WTC11 (cell line): ENCODE results near the gene OLFM4. TPM values are rescaled to one million over a fixed set of nuclear protein-coding genes. Genes with fewer than 3 reads are reported as not detected.
A peak's percentile ranks its signal among the peaks of the same experiment; 100 is the strongest.

ENCODE experiments used
- ATAC-seq: fragments of 200-7000 bp; cut with Tn5 transposase; 2 replicates; pipeline ENCODE4 v1.10.0; 2021; ENCODE audit warnings: mild to moderate bottlenecking, moderate library complexity
- CTCF ChIA-PET: fragments of 300-600 bp; sonication (Branson Sonifier 250); formaldehyde crosslinking; loops from one replicate; lab custom pipeline; 2021; ENCODE audit warnings: antibody characterized with exemption; lab: Charles Lee
- POLR2A ChIA-PET: fragments of 350-600 bp; sonication (Branson Sonifier 250); formaldehyde crosslinking; loops from one replicate; lab custom pipeline; 2021; ENCODE audit warnings: antibody characterized with exemption; lab: Charles Lee
- DNase-seq: peaks from one replicate; pipeline ENCODE4 v3.0.0; 2021; ENCODE audit warnings: low spot score
- H3K27ac Mint-ChIP-seq: 2 replicates; pipeline ENCODE4 v1.8.0; 2021; ENCODE audit warnings: mixed read lengths
- H3K27me3 Mint-ChIP-seq: 2 replicates; pipeline ENCODE4 v1.8.0; 2021; ENCODE audit warnings: low read depth, mild to moderate bottlenecking, moderate library complexity, mixed read lengths
- H3K36me3 Mint-ChIP-seq: 2 replicates; pipeline ENCODE4 v1.8.0; 2021; ENCODE audit warnings: mixed read lengths
- H3K4me1 Mint-ChIP-seq: 2 replicates; pipeline ENCODE4 v1.8.0; 2022; ENCODE audit warnings: mixed read lengths
- H3K4me3 Mint-ChIP-seq: 2 replicates; pipeline ENCODE4 v1.8.0; 2021; ENCODE audit warnings: mild to moderate bottlenecking, moderate library complexity, mixed read lengths
- H3K9me3 Mint-ChIP-seq: 2 replicates; pipeline ENCODE4 v1.8.0; 2021; ENCODE audit warnings: mixed read lengths
- AFF4 ChIP-seq: sonication (generic); formaldehyde crosslinking; IDR thresholded peaks from 2 replicates; pipeline ENCODE4 v1.8.1; 2023; ENCODE audit warnings: mild to moderate bottlenecking, missing genetic modification reagents, borderline replicate concordance
- CREB1 ChIP-seq: sonication (generic); formaldehyde crosslinking; IDR thresholded peaks from 2 replicates; pipeline ENCODE4 v1.8.0; 2023; ENCODE audit warnings: mild to moderate bottlenecking, missing genetic modification reagents
- CTCF ChIP-seq: fragments of 200-600 bp; IDR thresholded peaks from 2 replicates; pipeline ENCODE4 v1.8.0; 2022; ENCODE audit warnings: antibody characterized with exemption
- E2F5 ChIP-seq: sonication (generic); formaldehyde crosslinking; IDR thresholded peaks from 2 replicates; pipeline ENCODE4 v1.8.1; 2022; ENCODE audit warnings: mild to moderate bottlenecking, moderate library complexity, missing genetic modification reagents
- ETV6 ChIP-seq: sonication (generic); formaldehyde crosslinking; IDR thresholded peaks from 2 replicates; pipeline ENCODE4 v1.8.1; 2022; ENCODE audit warnings: mild to moderate bottlenecking, missing genetic modification reagents
- GABPB1 ChIP-seq: sonication (generic); formaldehyde crosslinking; IDR thresholded peaks from 2 replicates; pipeline ENCODE4 v1.8.1; 2023; ENCODE audit warnings: mild to moderate bottlenecking, missing genetic modification reagents
- GTF2I ChIP-seq: fragments of 250-450 bp; sonication (Bioruptor Pico); conservative IDR thresholded peaks from 2 replicates; pipeline ENCODE4 v1.4.0; 2021; ENCODE audit warnings: mild to moderate bottlenecking
- MYBL2 ChIP-seq: sonication (generic); formaldehyde crosslinking; IDR thresholded peaks from 2 replicates; pipeline ENCODE4 v1.8.1; 2023; ENCODE audit warnings: mild to moderate bottlenecking, moderate library complexity, missing genetic modification reagents
- NFATC4 ChIP-seq: fragments of 250-450 bp; sonication (Bioruptor Pico); IDR thresholded peaks from 2 replicates; pipeline ENCODE4 v1.9.0; 2021; ENCODE audit warnings: mild to moderate bottlenecking
- RORB ChIP-seq: fragments of 250-450 bp; sonication (Bioruptor Pico); IDR thresholded peaks from 2 replicates; pipeline ENCODE4 v1.9.0; 2021; ENCODE audit warnings: mild to moderate bottlenecking
- SMAD4 ChIP-seq: sonication (generic); formaldehyde crosslinking; IDR thresholded peaks from 2 replicates; pipeline ENCODE4 v1.8.0; 2022; ENCODE audit warnings: mild to moderate bottlenecking, missing genetic modification reagents
- SOX15 ChIP-seq: fragments of 250-450 bp; sonication (Bioruptor Pico); IDR thresholded peaks from 2 replicates; pipeline ENCODE4 v1.9.0; 2021; ENCODE audit warnings: mild to moderate bottlenecking
- SP1 ChIP-seq: sonication (generic); formaldehyde crosslinking; conservative IDR thresholded peaks from 2 replicates; pipeline ENCODE4 v1.8.1; 2022; ENCODE audit warnings: missing genetic modification reagents
- STAT6 ChIP-seq: sonication (generic); formaldehyde crosslinking; conservative IDR thresholded peaks from 2 replicates; pipeline ENCODE4 v1.8.1; 2023; ENCODE audit warnings: mild to moderate bottlenecking, low read depth, missing genetic modification reagents, moderate library complexity
- TP53 ChIP-seq: sonication (generic); formaldehyde crosslinking; IDR thresholded peaks from 2 replicates; pipeline ENCODE4 v1.8.1; 2023; ENCODE audit warnings: mild to moderate bottlenecking, missing genetic modification reagents
- ZNF219 ChIP-seq: sonication (generic); formaldehyde crosslinking; IDR thresholded peaks from 2 replicates; pipeline ENCODE4 v1.8.0; 2023; ENCODE audit warnings: missing genetic modification reagents, mild to moderate bottlenecking, borderline replicate concordance
- ZNF423 ChIP-seq: fragments of 250-450 bp; sonication (Bioruptor Pico); IDR thresholded peaks from 2 replicates; pipeline ENCODE4 v2.1.2; 2022; ENCODE audit warnings: mild to moderate bottlenecking, moderate library complexity
- ZNF425 ChIP-seq: fragments of 250-450 bp; sonication (Bioruptor Pico); conservative IDR thresholded peaks from 2 replicates; pipeline ENCODE4 v1.9.0; 2021; ENCODE audit warnings: mild to moderate bottlenecking
- ZNF512 ChIP-seq: sonication (generic); formaldehyde crosslinking; IDR thresholded peaks from 2 replicates; pipeline ENCODE4 v1.8.1; 2022; ENCODE audit warnings: missing genetic modification reagents, borderline replicate concordance
- total RNA-seq: library from RNA; stranded (reverse); gene quantifications from 3 replicates; pipeline ENCODE4 v1.2.3, GENCODE V29; 2021

The OLFM4 gene
- total RNA-seq, 1 experiment from 2014 or later, result 0.17 TPM

GRCh38 chr13:53073711-53074110, 45.1 kb downstream of the OLFM4 start (continued):
- no peak for TF ChIP-seq ZNF425 (CRISPR knock-in tag)
- TF ChIP-seq, all 79 proteins: peak for 0

- CTCF ChIA-PET, result interaction anchor here (0.8 to 2.6 kb wide), 5 partner anchors 78 to 228 kb away, joined by 3 to 11 read pairs (median 4); no protein-coding TSS in a partner anchor
- H3K27ac Mint-ChIP-seq, result no peak overlapping the region
- no peaks in the 10 kb centered on the region for H3K27me3 Mint-ChIP-seq
- H3K36me3 Mint-ChIP-seq, result peaks cover 11% of the 10 kb centered on the region
- no peak overlapping the region for H3K4me3 Mint-ChIP-seq
- H3K9me3 Mint-ChIP-seq, result peaks cover 21% of the 10 kb centered on the region
- ATAC-seq (0 out of 2 replicates have a peak, but pooled peaks have one; percentile 25), DNase-seq (no peak)
- POLR2A ChIA-PET, result no interaction called here
- TF ChIP-seq ZNF219 (CRISPR knock-in tag) (no peak), SP1 (CRISPR knock-in tag) (no peak), MYBL2 (CRISPR knock-in tag) (no peak), ZNF512 (CRISPR knock-in tag) (no peak), RORB (no peak), ZNF423 (CRISPR knock-in tag) (no peak)
- peaks cover 13% of the 10 kb centered on the region for H3K4me1 Mint-ChIP-seq
Measured at GRCh38 chr13:53074114-53074513, 45.5 kb downstream of the OLFM4 start.

GRCh38 chr13:53075356-53076041, 46.9 kb downstream of the OLFM4 start:
- Mint-ChIP-seq H3K9me3 (peaks cover 21% of the 10 kb centered on the region), H3K36me3 (peaks cover 11% of the 10 kb centered on the region), H3K4me1 (peaks cover 8% of the 10 kb centered on the region), H3K27me3 (peaks cover 4% of the 10 kb centered on the region; the same call in 1 of the 2 replicates), H3K4me3 (no peak overlapping the region), H3K27ac (no peak overlapping the region)
- DNase-seq (no peak), ATAC-seq (peak; percentile 62)
- ChIA-PET POLR2A (interaction anchor here (0.6 kb wide), 1 partner anchor 739 kb away, joined by 6 read pairs; no protein-coding TSS in a partner anchor), CTCF (interaction anchor here (0.7 to 2.6 kb wide), 4 partner anchors 11 to 228 kb away, joined by 3 to 11 read pairs (median 8); no protein-coding TSS in a partner anchor)
- TF ChIP-seq AFF4 (CRISPR knock-in tag), result no peak
- no peak for TF ChIP-seq SOX15 (CRISPR knock-in tag)
- TF ChIP-seq GABPB1 (CRISPR knock-in tag), result no peak
- no peak for TF ChIP-seq NFATC4 (CRISPR knock-in tag)
- TF ChIP-seq STAT6, result no peak
- TF ChIP-seq CREB1, result no peak
- no peak for TF ChIP-seq E2F5 (CRISPR knock-in tag)
- TF ChIP-seq CTCF, result no peak
- TF ChIP-seq TP53 (CRISPR knock-in tag), result no peak
- no peak for TF ChIP-seq GTF2I (CRISPR knock-in tag)
- TF ChIP-seq ETV6 (CRISPR knock-in tag), result no peak
- TF ChIP-seq SMAD4 (CRISPR knock-in tag), result no peak
